GM12892 (cell line): ENCODE measurements around the gene ESD.

Experiments used
- POLR2A ChIP-seq: IDR thresholded peaks from 2 replicates; pipeline ENCODE4 v1.6.1; 2011; ENCODE audit warnings: low read depth, low read length, control low read depth
- POLR2AphosphoS5 ChIP-seq: IDR thresholded peaks from 2 replicates; pipeline ENCODE4 v1.6.1; 2011; ENCODE audit warnings: low read depth, low read length, control low read depth
- TAF1 ChIP-seq: IDR thresholded peaks from 2 replicates; pipeline ENCODE4 v1.6.1; 2011; ENCODE audit warnings: low read depth, mild to moderate bottlenecking, control low read depth, low read length, borderline replicate concordance

DNA sequence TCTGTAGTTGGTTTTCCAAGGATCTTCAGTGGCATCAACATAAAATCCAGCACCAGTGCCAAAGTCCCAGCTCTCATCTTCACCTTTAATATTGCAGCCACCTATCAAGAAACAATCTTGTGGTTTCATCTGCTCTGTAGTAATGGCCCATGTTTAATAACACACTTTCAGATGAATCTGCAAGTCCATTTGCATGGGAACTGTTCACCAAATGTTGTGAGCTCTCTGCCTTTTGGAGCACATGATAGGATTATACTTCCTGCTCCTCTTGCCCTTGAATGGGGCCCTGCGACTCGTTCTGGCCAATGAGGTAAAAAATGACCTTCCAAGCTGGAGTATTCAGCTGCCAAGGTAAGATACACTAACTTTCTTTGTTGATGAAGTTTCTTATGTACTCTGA lies 14.3 kb downstream of the ESD start:
- TF ChIP-seq POLR2A: no peak
- TF ChIP-seq POLR2AphosphoS5: no peak
- TF ChIP-seq TAF1: no peak
